ENCODE measurements around the gene ARGLU1.
A peak's percentile ranks its signal among the peaks of the same experiment; 100 is the strongest.

The ARGLU1 gene

GRCh38 chr13:106522898-106523525 lies 44.9 kb downstream of the ARGLU1 start:
- DNase-seq, result no peak

GRCh38 chr13:106522112-106522705 lies 45.7 kb downstream of the ARGLU1 start:
- DNase-seq, result no peak

GRCh38 chr13:106521095-106521799 lies 46.7 kb downstream of the ARGLU1 start:
- DNase-seq, result no peak

GRCh38 chr13:106520251-106521054 lies 47.5 kb downstream of the ARGLU1 start:
- DNase-seq, result no peak

GRCh38 chr13:106518512-106518911 lies 49.4 kb downstream of the ARGLU1 start:
- no peak for DNase-seq

- DNase-seq, result no peak
Observed at GRCh38 chr13:106517109-106517847, 50.7 kb downstream of the ARGLU1 start.

GRCh38 chr13:106515635-106516254 lies 52.2 kb downstream of the ARGLU1 start:
- DNase-seq, result no peak

GRCh38 chr13:106514928-106515634 lies 52.9 kb downstream of the ARGLU1 start:
- no peak for DNase-seq

- DNase-seq, result no peak
Observed at GRCh38 chr13:106513025-106513983, 54.6 kb downstream of the ARGLU1 start.

GRCh38 chr13:106507560-106508274 lies 60.2 kb downstream of the ARGLU1 start:
- peak; percentile 26 for DNase-seq

GRCh38 chr13:106506286-106506685 lies 61.7 kb downstream of the ARGLU1 start:
- DNase-seq, result no peak

GRCh38 chr13:106505732-106506131 lies 62.2 kb downstream of the ARGLU1 start:
- DNase-seq, result no peak

- DNase-seq, result no peak
Observed at GRCh38 chr13:106505295-106505694, 62.6 kb downstream of the ARGLU1 start.

- DNase-seq, result no peak
Observed at GRCh38 chr13:106503730-106504453, 64.0 kb downstream of the ARGLU1 start.

- no peak for DNase-seq
Observed at GRCh38 chr13:106503272-106503671, 64.7 kb downstream of the ARGLU1 start.

- DNase-seq, result no peak
Observed at GRCh38 chr13:106500445-106500844, 67.5 kb downstream of the ARGLU1 start.

GRCh38 chr13:106499896-106500295 lies 68.0 kb downstream of the ARGLU1 start:
- DNase-seq, result peak; percentile 16

GRCh38 chr13:106499113-106499512 lies 68.8 kb downstream of the ARGLU1 start:
- DNase-seq, result no peak

GRCh38 chr13:106498571-106498970 lies 69.4 kb downstream of the ARGLU1 start:
- DNase-seq, result no peak
